ENCODE measurements around the gene DCAF4L1.

DCAF4L1 gene, protein sequence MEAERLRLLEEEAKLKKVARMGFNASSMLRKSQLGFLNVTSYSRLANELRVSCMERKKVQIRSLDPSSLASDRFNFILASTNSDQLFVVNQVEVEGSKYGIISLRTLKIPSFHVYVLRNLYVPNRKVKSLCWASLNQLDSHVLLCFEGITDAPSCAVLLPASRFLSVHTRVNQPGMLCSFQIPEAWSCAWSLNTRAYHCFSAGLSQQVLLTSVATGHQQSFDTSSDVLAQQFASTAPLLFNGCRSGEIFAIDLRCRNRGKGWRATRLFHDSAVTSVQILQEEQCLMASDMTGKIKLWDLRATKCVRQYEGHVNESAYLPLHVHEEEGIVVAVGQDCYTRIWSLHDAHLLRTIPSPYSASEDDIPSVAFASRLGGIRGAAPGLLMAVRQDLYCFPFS

DNA sequence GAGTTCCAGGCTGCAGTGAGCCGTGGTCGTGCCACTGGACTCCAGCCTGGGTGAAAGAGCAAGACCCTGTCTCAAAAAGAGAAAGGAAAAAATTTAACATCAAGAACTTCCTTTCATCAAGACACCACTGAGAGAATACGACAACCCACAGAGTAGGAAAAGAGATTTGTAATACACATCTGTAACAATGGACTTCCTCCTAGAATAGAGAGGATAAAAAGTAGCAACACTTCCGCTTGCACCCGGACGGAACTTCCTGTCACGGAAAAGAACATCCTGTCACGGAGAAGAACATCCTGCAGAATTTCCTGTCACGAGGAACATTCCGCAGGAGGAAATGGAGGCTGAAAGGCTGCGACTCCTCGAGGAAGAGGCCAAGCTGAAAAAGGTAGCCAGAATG is at the start of gene DCAF4L1:
TSS of gene DCAF4L1 (plus strand) at position 301 of the 400 bp plus-strand sequence. CDS start at position 338, 37 bp downstream.
- in situ Hi-C loops (cut with MboI; ENCODE audit: low sequenced_read_pairs) = no loop called here

GRCh38 chr4:41932988-41933387 is 48.6 kb upstream of the DCAF4L1 start:
- in situ Hi-C loops (cut with MboI; ENCODE audit: low sequenced_read_pairs) = no loop called here

DNA sequence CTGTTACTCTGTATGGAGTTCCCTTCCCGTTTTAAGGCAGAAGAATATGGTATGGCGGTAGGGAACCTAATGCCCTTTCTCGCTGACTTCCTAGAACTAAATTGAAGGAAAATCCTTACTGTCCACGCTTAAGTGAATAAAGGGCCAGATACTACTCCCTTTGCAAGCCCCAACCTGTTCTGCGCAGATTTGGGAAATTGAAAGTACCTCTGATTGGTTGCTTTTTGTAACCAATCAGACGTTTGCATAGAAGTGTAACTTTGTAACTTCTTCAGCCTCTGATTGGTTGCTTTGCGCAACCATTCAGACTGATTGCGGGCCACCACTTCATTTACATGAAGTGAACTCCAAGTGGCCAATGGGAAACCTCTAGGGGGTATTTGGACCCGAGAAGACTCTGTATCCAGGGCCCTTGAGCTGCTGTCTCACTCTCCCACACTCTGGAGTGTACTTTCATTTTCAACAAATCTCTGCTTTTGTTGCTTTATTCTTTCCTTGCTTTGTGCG is 47.5 kb upstream of the DCAF4L1 start:
- in situ Hi-C loops (cut with MboI; ENCODE audit: low sequenced_read_pairs) = no loop called here

DNA sequence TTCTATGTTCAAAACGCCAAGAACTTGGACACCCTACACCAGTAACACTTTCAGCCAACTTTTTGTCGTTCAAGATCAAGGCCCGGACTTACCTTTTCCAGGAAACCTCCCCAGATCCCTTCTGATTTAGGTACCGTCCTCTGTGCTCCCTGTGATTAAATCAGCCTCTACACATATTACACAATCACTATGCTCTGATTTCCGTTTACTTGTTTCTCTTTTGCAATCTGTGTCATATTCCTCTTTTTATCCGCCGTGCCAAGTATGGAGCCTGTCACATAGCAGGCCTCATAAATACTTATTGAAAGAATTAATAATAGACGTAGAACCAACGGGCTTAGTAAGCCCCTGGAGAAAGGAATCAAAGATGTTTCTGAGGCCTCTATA is 47.0 kb upstream of the DCAF4L1 start:
- in situ Hi-C loops (cut with MboI; ENCODE audit: low sequenced_read_pairs) = no loop called here

DNA sequence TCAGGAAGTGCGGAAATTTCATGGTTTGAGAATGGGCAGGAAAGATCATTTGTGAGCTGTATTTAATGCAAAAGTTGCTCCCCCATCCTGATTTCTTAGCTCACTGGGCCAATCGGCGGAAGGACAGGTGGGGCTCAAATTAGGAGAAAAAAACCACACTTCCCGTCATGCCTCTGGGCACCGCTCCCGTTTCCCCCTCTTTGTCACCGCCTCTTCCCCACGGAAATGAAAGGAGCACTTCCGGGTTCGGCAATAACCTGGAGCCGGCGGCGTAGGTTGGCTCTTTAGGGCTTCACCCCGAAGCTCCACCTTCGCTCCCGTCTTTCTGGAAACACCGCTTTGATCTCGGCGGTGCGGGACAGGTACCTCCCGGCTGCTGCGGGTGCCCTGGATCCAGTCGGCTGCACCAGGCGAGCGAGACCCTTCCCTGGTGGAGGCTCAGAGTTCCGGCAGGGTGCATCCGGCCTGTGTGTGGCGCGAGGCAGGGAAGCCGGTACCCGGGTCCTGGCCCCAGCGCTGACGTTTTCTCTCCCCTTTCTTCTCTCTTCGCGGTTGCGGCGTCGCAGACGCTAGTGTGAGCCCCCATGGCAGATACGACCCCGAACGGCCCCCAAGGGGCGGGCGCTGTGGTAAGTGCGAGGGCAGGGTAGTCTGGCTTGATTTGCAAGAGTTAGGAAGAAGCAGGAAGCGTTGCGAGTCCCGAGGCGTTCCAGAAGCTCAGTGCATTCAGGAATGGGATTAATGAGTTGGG is 46.5 kb upstream of the DCAF4L1 start, which contains the start of gene TMEM33:
TSS of gene TMEM33 (plus strand) at position 529 of the 751 bp plus-strand sequence. CDS start at position 585, 56 bp downstream.
- in situ Hi-C loops (cut with MboI; ENCODE audit: low sequenced_read_pairs) = no loop called here

DNA sequence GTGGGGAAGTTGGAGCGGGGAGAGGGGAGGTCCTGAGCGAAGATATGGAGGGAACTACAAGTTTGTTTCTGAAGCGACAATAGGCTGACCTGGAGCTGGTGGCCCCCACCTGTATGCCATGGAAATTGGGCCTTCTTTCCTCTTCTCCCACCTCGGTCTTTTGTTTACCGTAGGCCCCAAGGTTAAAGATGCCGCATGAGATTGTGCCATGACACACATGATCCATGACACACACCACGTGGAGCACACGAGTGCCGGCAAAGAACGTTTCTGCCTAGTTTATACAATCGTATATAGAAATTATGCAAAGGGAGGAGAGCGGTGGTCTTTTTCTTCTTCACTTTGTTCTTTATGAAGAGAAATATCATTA is 45.9 kb upstream of the DCAF4L1 start:
- in situ Hi-C loops (cut with MboI; ENCODE audit: low sequenced_read_pairs) = no loop called here

DNA sequence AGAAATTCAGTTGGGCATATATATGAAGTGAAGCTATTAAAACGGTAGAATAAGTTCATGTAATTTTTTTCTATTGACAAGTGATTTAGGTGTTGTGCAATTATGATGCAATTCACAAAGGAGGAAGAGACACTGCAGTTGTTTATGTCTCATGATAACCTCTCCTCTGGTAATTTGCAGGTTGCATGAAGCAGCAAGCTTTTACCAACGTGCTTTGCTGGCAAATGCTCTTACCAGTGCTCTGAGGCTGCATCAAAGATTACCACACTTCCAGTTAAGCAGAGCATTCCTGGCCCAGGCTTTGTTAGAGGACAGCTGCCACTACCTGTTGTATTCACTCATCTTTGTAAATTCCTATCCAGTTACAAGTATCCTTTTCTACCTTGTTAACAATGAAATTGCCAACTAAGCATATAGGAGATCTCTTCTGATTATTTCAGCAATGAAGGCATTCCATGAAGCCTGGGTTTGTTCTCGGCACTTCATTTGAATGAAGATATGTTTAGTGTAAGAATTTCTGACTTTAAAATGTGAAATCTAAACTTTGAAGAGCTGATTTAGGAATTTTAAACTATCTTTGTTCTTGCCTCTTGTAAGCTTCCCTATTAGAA is 42.4 kb upstream of the DCAF4L1 start:
- in situ Hi-C loops (cut with MboI; ENCODE audit: low sequenced_read_pairs) = no loop called here

DNA sequence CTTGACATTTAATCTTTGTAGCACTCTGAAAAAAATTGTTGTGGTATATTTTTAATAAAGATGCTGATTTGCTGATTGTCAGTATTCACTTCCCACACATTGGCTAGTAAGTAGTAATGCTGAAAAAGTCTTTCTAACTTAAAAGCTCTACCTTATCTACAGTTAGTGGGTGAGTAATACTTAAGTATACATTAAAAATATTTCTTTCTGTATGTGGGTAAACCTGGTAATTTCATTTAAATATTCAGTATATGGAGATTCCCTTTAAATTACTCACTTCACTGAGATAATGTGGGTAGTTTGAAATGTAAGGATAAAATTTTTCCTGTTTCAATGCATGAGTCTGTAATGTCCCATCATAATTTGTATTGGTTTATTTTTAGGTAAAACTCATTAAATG is 40.7 kb upstream of the DCAF4L1 start:
- in situ Hi-C loops (cut with MboI; ENCODE audit: low sequenced_read_pairs) = no loop called here

DNA sequence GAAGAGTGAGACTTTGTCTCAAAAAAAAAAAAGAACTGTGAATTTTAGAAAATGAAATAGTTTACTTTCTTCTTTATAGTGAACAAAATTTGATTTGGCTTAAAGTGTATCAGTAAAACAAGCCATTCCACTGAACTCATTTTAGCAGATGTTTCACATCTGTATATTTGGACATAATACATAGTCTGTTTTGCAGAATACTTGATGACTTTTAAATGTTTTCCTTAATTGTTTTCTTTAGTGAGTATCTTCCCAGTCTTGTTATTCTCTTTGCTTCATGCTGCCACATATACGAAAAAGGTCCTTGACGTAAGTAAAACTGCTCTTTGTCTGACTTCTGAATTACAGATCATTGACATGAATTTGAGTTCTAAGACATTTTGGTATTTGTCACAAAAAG is 38.0 kb upstream of the DCAF4L1 start:
- in situ Hi-C loops (cut with MboI; ENCODE audit: low sequenced_read_pairs) = no loop called here

GRCh38 chr4:41944089-41944488 is 37.5 kb upstream of the DCAF4L1 start:
- in situ Hi-C loops (cut with MboI; ENCODE audit: low sequenced_read_pairs) = no loop called here

DNA sequence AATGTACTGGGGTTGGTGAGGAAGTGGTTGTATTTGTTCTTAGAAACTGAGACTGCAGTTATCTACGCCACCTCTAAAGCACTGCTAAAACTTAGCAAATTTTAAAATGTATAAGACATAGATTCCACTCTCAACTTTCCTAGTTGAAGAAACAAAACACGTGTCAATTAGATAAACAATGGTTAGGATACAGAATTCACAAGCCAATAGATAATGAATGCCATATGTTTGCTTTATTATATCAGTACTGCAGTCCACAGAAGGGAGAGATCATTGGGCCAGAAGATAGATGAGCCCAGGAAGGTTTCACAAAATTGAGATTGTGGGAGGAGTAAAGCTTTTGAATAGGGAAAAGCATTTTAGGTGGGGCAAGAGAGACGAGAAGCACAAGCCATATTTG is 32.0 kb upstream of the DCAF4L1 start:
- in situ Hi-C loops (cut with MboI; ENCODE audit: low sequenced_read_pairs) = no loop called here

- in situ Hi-C loops (cut with MboI; ENCODE audit: low sequenced_read_pairs) = loop anchor here (25.0 kb wide), 2 partner anchors 330 to 555 kb away; no protein-coding TSS in a partner anchor
These were observed 23.9 kb upstream of the DCAF4L1 start for GRCh38 chr4:41957634-41958033.

- in situ Hi-C loops (cut with MboI; ENCODE audit: low sequenced_read_pairs) = loop anchor here (25.0 kb wide), 2 partner anchors 324 to 549 kb away; no protein-coding TSS in a partner anchor
These were observed 18.5 kb upstream of the DCAF4L1 start for GRCh38 chr4:41963105-41963504.

DNA sequence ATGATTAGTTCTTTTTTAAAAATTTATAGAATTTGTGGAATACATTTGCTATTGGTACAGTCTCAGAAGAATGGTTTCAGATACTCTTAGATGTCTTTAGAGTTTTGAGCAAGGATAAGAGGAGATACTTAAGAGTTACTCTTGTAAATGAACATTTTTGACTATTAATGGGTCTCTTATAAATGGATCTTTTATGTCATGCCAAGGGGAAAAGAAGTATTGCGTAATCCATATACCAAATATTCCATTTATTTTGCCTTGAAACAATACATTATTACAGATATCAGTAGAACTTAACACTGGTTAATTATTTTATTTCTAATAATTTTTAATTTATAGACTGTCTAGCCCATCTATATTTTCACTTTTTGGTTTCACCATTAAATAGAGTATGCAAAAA is 17.2 kb upstream of the DCAF4L1 start:
- in situ Hi-C loops (cut with MboI; ENCODE audit: low sequenced_read_pairs) = loop anchor here (25.0 kb wide), 2 partner anchors 323 to 548 kb away; no protein-coding TSS in a partner anchor

- in situ Hi-C loops (cut with MboI; ENCODE audit: low sequenced_read_pairs) = loop anchor here (25.0 kb wide), 2 partner anchors 320 to 545 kb away; no protein-coding TSS in a partner anchor
These were observed 14.2 kb upstream of the DCAF4L1 start for GRCh38 chr4:41967392-41967791.

GRCh38 chr4:41969671-41970070 is 11.9 kb upstream of the DCAF4L1 start:
- in situ Hi-C loops (cut with MboI; ENCODE audit: low sequenced_read_pairs) = loop anchor here (25.0 kb wide), 2 partner anchors 318 to 543 kb away; no protein-coding TSS in a partner anchor

DNA sequence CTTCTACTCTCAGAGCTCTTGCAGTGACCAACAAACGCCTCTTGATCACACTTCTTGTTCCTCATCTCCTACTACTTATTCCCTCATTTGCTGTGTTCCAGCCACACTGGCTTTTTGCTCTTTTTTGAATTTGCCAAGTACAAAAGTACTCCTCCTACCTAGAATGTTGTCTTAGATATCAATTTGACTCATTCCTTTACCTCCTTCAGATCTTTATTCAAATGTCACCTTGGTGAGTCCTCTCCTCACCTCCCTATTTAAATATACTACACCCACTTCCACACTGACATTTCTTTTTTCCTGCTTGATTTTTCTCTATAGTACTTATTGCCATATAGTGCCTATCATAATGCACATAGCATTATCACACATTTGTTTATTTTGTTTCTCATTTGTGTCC is 6.2 kb upstream of the DCAF4L1 start:
- in situ Hi-C loops (cut with MboI; ENCODE audit: low sequenced_read_pairs) = no loop called here

- in situ Hi-C loops (cut with MboI; ENCODE audit: low sequenced_read_pairs) = no loop called here
These were observed 4.6 kb upstream of the DCAF4L1 start for GRCh38 chr4:41976775-41977516.

- in situ Hi-C loops (cut with MboI; ENCODE audit: low sequenced_read_pairs) = no loop called here
These were observed 3.8 kb upstream of the DCAF4L1 start for GRCh38 chr4:41977709-41978108.

GRCh38 chr4:41982716-41983115 is 1.2 kb downstream of the DCAF4L1 start:
- in situ Hi-C loops (cut with MboI; ENCODE audit: low sequenced_read_pairs) = no loop called here

Measured in HL-60/S4 treated with retinoic acid at 250 ng/mL for 4 days and 3 days (cell line).